ENCODE results near the gene CAPS.
"Not testable (repeated sequence)": the region's sequence is repeated elsewhere in the genome, so short reads cannot be mapped to it uniquely, and the experiment has no call there.

DNA sequence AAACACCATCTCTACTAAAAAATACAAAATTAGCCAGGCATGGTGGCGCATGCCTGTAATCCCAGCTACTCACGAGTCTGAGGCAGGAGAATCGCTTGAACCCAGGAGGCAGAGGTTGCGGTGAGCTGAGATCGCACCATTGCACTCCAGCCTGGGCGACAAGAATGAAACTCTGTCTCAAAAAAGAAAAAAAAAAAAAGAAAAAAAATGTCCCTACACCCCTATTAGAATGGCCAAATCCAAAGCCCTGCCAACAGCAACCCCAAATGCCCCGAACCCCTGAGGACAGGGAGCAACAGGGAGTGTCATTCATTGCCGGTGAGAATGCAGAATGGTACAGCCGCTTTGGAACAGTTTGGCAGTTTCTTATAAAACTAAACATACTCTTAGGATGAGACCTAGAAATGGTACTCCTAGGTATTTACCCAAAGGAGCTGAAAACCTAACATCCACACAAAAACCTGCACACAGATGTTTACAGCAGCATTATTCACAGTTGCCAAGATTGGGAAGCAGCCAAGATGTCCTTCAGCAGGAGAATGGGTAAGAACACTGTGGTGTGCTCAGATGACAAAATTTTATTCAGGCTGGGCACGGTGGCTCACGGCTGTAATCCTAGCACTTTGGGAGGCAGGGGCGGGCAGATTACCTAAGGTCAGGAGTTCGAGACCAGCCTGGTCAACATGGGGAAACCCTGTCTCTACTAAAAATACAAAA, 30.7 kb upstream of the CAPS start:
- TF ChIP-seq, protein P1, sequence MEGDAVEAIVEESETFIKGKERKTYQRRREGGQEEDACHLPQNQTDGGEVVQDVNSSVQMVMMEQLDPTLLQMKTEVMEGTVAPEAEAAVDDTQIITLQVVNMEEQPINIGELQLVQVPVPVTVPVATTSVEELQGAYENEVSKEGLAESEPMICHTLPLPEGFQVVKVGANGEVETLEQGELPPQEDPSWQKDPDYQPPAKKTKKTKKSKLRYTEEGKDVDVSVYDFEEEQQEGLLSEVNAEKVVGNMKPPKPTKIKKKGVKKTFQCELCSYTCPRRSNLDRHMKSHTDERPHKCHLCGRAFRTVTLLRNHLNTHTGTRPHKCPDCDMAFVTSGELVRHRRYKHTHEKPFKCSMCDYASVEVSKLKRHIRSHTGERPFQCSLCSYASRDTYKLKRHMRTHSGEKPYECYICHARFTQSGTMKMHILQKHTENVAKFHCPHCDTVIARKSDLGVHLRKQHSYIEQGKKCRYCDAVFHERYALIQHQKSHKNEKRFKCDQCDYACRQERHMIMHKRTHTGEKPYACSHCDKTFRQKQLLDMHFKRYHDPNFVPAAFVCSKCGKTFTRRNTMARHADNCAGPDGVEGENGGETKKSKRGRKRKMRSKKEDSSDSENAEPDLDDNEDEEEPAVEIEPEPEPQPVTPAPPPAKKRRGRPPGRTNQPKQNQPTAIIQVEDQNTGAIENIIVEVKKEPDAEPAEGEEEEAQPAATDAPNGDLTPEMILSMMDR (IDR thresholded peaks at IDR 0.05): not testable (repeated sequence)
- TF ChIP-seq EMX1 (CRISPR knock-in tag; IDR thresholded peaks at IDR 0.05); NFATC4 (CRISPR knock-in tag; IDR thresholded peaks at IDR 0.05); GABPB1 (CRISPR knock-in tag; IDR thresholded peaks at IDR 0.05); NR2C2 (CRISPR knock-in tag; IDR thresholded peaks at IDR 0.05); PREB (CRISPR knock-in tag; IDR thresholded peaks at IDR 0.05; ENCODE audit: borderline replicate concordance): not testable (repeated sequence)
- TF ChIP-seq, protein P2, sequence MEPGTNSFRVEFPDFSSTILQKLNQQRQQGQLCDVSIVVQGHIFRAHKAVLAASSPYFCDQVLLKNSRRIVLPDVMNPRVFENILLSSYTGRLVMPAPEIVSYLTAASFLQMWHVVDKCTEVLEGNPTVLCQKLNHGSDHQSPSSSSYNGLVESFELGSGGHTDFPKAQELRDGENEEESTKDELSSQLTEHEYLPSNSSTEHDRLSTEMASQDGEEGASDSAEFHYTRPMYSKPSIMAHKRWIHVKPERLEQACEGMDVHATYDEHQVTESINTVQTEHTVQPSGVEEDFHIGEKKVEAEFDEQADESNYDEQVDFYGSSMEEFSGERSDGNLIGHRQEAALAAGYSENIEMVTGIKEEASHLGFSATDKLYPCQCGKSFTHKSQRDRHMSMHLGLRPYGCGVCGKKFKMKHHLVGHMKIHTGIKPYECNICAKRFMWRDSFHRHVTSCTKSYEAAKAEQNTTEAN (CRISPR knock-in tag; IDR thresholded peaks at IDR 0.05): not testable (repeated sequence)
- TF ChIP-seq, protein P3, sequence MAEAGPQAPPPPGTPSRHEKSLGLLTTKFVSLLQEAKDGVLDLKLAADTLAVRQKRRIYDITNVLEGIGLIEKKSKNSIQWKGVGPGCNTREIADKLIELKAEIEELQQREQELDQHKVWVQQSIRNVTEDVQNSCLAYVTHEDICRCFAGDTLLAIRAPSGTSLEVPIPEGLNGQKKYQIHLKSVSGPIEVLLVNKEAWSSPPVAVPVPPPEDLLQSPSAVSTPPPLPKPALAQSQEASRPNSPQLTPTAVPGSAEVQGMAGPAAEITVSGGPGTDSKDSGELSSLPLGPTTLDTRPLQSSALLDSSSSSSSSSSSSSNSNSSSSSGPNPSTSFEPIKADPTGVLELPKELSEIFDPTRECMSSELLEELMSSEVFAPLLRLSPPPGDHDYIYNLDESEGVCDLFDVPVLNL (CRISPR knock-in tag; IDR thresholded peaks at IDR 0.05; ENCODE audit: borderline replicate concordance, low read depth): not testable (repeated sequence)
- TF ChIP-seq, protein P4, sequence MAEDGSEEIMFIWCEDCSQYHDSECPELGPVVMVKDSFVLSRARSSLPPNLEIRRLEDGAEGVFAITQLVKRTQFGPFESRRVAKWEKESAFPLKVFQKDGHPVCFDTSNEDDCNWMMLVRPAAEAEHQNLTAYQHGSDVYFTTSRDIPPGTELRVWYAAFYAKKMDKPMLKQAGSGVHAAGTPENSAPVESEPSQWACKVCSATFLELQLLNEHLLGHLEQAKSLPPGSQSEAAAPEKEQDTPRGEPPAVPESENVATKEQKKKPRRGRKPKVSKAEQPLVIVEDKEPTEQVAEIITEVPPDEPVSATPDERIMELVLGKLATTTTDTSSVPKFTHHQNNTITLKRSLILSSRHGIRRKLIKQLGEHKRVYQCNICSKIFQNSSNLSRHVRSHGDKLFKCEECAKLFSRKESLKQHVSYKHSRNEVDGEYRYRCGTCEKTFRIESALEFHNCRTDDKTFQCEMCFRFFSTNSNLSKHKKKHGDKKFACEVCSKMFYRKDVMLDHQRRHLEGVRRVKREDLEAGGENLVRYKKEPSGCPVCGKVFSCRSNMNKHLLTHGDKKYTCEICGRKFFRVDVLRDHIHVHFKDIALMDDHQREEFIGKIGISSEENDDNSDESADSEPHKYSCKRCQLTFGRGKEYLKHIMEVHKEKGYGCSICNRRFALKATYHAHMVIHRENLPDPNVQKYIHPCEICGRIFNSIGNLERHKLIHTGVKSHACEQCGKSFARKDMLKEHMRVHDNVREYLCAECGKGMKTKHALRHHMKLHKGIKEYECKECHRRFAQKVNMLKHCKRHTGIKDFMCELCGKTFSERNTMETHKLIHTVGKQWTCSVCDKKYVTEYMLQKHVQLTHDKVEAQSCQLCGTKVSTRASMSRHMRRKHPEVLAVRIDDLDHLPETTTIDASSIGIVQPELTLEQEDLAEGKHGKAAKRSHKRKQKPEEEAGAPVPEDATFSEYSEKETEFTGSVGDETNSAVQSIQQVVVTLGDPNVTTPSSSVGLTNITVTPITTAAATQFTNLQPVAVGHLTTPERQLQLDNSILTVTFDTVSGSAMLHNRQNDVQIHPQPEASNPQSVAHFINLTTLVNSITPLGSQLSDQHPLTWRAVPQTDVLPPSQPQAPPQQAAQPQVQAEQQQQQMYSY (CRISPR knock-in tag; IDR thresholded peaks at IDR 0.05): not testable (repeated sequence)
- TF ChIP-seq, protein P5, sequence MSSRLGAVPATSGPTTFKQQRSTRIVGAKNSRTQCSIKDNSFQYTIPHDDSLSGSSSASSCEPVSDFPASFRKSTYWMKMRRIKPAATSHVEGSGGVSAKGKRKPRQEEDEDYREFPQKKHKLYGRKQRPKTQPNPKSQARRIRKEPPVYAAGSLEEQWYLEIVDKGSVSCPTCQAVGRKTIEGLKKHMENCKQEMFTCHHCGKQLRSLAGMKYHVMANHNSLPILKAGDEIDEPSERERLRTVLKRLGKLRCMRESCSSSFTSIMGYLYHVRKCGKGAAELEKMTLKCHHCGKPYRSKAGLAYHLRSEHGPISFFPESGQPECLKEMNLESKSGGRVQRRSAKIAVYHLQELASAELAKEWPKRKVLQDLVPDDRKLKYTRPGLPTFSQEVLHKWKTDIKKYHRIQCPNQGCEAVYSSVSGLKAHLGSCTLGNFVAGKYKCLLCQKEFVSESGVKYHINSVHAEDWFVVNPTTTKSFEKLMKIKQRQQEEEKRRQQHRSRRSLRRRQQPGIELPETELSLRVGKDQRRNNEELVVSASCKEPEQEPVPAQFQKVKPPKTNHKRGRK (CRISPR knock-in tag; IDR thresholded peaks at IDR 0.05; ENCODE audit: borderline replicate concordance): not testable (repeated sequence)
